ENCODE measurements around the gene ALDH8A1. TPM values are rescaled to one million over a fixed set of nuclear protein-coding genes. Genes with fewer than 3 reads are reported as not detected.

The ALDH8A1 gene
- total and polyA plus RNA-seq, 10 of the 15 experiments (the other 5 are each of a cell fraction or from before 2014, with no cell fraction given) = 0.13 to 1.8 (median 0.62) TPM; not detected in 3

- ChIA-PET RAD21 (ENCODE audit: unreplicated experiment) (interaction anchor here (1.1 kb wide), 1 partner anchor 27 kb away, joined by 3 read pairs; no protein-coding TSS in a partner anchor), SMC1A (ENCODE audit: uncharacterized antibody, unreplicated experiment) (interaction anchor here (0.5 to 3.7 kb wide), 8 partner anchors 10 to 150 kb away, joined by 3 to 22 read pairs (median 4); partner anchors contain the start of gene HBS1L), CTCF (interaction anchor here (0.6 to 2.5 kb wide), 8 partner anchors 9 to 838 kb away, joined by 3 to 7 read pairs (median 4); no protein-coding TSS in a partner anchor), POLR2A (no interaction called here)
- ATAC-seq (no peak), DNase-seq (ENCODE audit: low read depth, low spot score) (no peak), FAIRE-seq (no peak)
- intact Hi-C loops (cut with micrococcal nuclease; ENCODE audit: unreplicated experiment) = no loop called here
- H3K9me3 ChIP-seq (replicated peaks; ENCODE audit: control insufficient read depth, insufficient read depth, low read length) = no peaks in the 10 kb centered on the region
- in situ Hi-C loops (cut with MboI) = loop anchor here (25.0 kb wide), 1 partner anchor 443 kb away; no protein-coding TSS in a partner anchor
- no TSS peak for BruUV-seq (replicated peaks)
- no peak for TF ChIP-seq BMI1 (IDR thresholded peaks at IDR 0.05; ENCODE audit: borderline replicate concordance)
- TF ChIP-seq JUND (IDR thresholded peaks at IDR 0.05; ENCODE audit: low read depth, low read length) = no peak
- TF ChIP-seq RAD51 (IDR thresholded peaks at IDR 0.05) = no peak
- no peak for TF ChIP-seq ATF2 (IDR thresholded peaks at IDR 0.05; ENCODE audit: low read length)
- no peak for TF ChIP-seq PAX8 (IDR thresholded peaks at IDR 0.05)
- no peak for TF ChIP-seq ZNF217 (IDR thresholded peaks at IDR 0.05)
- no peak for TF ChIP-seq KAT2A (conservative IDR thresholded peaks at IDR 0.05; ENCODE audit: control insufficient read depth, low read depth, low read length)
- no peak for TF ChIP-seq IRF5 (IDR thresholded peaks at IDR 0.05; ENCODE audit: borderline replicate concordance)
- TF ChIP-seq STAT3 (IDR thresholded peaks at IDR 0.05; ENCODE audit: low read depth, low read length) = no peak
- TF ChIP-seq PAX5 (IDR thresholded peaks at IDR 0.05; ENCODE audit: borderline replicate concordance, low read depth, low read length) = no peak
- no peak for TF ChIP-seq CHD4 (IDR thresholded peaks at IDR 0.05)
- TF ChIP-seq BCL11A (IDR thresholded peaks at IDR 0.05; ENCODE audit: low read depth, low read length) = no peak
- no peaks in the 10 kb centered on the region for H3K27me3 ChIP-seq (replicated peaks in 1 of 2; ENCODE audit: control insufficient read depth in 2 of 2, insufficient read depth in 2 of 2, low read length in 1 of 2)
- H3K4me3 ChIP-seq = no peak overlapping the region
- H3K36me3 ChIP-seq (ENCODE audit: control insufficient read depth in 2 of 2, insufficient read depth in 2 of 2, low read length in 1 of 2) = peaks cover 0 to 18% of the 10 kb centered on the region in 2 experiments; a peak in 3 of 4 replicates
- H3K9ac ChIP-seq (ENCODE audit: control insufficient read depth, insufficient read depth, low read length) = no peak overlapping the region
- no peaks in the 10 kb centered on the region for H3K79me2 ChIP-seq (ENCODE audit: control insufficient read depth, insufficient read depth, low read length)
- H3K4me2 ChIP-seq (ENCODE audit: control insufficient read depth, insufficient read depth) = no peak overlapping the region
- no peak overlapping the region for H3K27ac ChIP-seq (ENCODE audit: control insufficient read depth, insufficient read depth)
- H2AFZ ChIP-seq (ENCODE audit: control insufficient read depth, low read depth, low read length) = no peak overlapping the region
- no peaks in the 10 kb centered on the region for H4K20me1 ChIP-seq (ENCODE audit: control insufficient read depth, insufficient read depth)
- no peaks in the 10 kb centered on the region; the same call in 1 of the 2 replicates for H3K4me1 ChIP-seq (ENCODE audit: control insufficient read depth, insufficient read depth, low read length)
Measured at GRCh38 chr6:134994431-134994830, 44.5 kb upstream of the ALDH8A1 start.
